ENCODE data around the gene PPP4R2. TPM values are rescaled to one million over a fixed set of nuclear protein-coding genes. Genes with fewer than 3 reads are reported as not detected.

The PPP4R2 gene
- total RNA-seq, 6 donors from 2014 or later: 24.3 to 88.0 (median 54.8) TPM

Small RNAs within 50 kb of the gene (small RNA-seq; reads per million reads assigned to genes)
- 0 to 2.7 (median 0.20) reads per million in 4 donors for gene RNU2-64P
- 0 reads per million in 4 donors for gene RNU6-557P
- gene RNU7-19P: 0 reads per million in 4 donors

Other genes starting within 250 kb of the PPP4R2 start
- 10 to 100 TPM; 12.0 to 31.4 (median 19.3) TPM for gene SHQ1, start 148.4 kb upstream of the PPP4R2 start, total RNA-seq
- 1 to 10 TPM; 3.3 to 10.0 (median 5.9) TPM for gene GXYLT2, start 108.8 kb upstream of the PPP4R2 start, total RNA-seq
- gene EBLN2, start 64.8 kb downstream of the PPP4R2 start, total RNA-seq: 10 to 100 TPM in 2 of 6 donors, 1 to 10 TPM in 4; 2.2 to 15.4 (median 4.8) TPM

All from upper lobe of left lung (tissue), 6 donors.